ENCODE results near the gene TTC9.
"Not testable (repeated sequence)": the region's sequence is repeated elsewhere in the genome, so short reads cannot be mapped to it uniquely, and the experiment has no call there.

The TTC9 gene

DNA sequence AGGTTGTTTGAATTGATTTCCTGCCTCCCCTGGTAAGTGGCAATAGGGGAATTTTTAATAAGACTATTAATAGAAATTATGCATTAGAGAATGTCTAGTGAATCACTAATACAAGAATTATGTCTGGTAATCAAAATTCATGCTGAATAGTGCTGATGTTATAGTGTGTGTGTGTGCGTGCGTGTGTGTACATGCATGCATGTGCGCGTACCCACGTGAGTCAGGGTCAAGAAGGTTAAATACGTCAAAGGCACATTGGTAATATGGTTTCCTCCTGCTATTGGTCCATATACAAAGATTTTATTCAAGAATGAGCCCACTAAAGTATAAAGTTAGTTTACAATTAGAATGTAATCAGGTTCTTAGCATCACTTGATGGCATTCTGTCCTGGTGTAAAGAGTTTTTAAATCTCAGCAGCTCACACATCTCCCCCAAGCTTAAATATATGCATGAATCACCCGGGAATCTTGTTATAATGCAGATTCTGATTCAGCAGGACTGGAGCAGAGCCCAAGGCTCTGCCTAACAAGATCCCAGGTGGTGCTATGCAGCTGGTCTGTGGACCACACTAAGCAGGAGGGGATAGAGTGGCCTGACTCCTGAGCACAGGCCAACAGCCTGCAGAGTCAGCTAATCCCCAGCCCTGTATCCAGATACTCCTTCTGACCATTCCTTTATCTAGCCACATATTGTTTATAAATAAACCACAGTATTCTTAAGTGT lies 43.9 kb downstream of the TTC9 start:
- no peak for DNase-seq

DNA sequence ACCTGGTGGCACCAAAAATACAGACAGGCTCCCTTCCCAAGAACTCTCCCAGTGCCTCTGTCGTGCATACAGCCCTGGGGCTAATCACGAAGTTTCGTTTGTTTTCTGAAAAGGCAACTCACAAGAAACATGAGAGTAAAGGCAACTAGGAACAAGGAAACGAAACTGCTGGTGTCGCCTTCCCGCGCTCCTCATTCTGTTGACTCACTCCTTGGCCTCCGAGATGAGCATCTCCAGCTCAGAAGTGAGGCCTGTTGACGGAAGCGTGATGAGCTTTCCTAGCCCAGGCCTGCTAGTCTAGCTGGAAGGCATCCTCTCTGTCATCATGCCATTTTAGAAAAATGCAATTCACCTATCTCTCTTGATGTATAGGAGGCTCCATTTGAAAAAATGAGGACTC lies 50.5 kb downstream of the TTC9 start:
- no peak for DNase-seq

DNA sequence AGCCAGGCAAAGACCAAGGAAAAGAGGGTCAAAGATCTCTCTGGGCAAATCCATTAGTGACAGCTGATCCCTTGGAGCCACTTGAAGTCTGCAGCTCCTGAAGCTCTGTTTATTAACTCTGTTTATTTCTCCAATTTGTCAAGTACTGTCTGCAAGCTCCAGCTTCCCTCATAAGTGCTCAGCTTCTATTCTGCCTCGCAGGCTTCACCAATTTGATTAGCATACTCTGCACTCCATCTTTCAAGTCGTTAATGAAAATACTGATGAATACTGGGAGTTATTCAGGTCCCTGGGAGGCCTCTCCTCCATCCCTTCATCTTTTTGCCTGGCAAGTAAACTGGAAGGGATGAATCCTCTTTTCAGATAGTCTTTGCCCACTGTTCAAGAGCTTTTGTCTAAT lies 54.3 kb downstream of the TTC9 start:
- no peak for DNase-seq

DNA sequence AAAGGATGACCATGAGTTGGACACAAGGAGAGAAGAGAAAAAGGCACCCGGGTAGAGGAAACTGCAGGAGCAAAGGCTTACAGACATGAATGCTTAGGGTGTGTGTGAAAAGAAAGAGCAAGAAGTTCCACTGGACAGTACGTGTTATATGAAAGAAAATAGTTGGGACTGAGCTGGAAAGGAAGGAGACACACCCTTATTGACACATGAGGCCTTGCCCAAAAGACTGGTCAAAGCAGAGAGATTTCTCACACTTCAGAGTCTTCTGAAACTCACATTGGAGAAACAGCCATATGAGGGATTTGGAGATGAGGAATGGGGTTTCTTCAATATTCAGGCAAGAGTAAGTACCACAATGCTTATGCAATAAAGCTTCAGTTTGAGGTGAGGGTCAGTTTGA lies 56.0 kb downstream of the TTC9 start:
- no peak for DNase-seq

DNA sequence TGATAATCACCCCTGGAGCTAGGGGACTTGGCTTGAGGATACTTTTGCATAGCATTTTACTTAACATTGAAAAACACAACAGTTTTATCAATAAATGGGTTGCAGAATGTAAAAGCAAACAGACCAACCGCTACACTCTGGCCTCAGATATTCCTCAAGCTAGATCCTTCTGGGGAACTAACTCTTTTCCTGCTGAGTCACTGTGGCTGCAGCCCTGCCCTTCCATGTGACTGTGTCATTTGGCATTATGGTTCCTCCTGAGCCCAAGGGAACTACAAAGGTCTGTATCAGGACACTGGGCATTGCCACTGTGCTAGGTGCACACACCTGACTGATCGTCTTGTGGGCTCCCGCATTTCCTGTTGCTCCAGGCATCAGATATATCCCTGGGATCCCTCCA lies 56.6 kb downstream of the TTC9 start:
- no peak for DNase-seq

DNA sequence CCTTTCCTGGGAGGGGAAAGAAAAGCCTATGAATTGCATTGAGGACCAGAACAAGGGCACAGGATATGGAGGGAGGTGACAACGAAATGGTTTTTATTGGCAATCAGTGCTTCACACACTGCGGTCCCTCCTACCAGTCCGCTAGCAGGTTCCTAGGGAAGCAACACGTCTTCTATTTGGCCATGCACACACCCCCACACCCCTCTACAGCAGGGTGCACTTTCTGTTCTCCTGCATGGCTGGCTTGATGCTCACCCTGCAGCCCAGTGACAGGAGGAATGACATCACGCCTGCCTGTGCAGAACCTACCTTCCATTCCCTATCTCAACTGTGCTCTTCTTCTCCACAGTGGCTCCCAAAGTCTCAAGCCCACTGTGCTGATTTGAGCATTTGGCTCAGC lies 57.9 kb downstream of the TTC9 start:
- no peak for DNase-seq

DNA sequence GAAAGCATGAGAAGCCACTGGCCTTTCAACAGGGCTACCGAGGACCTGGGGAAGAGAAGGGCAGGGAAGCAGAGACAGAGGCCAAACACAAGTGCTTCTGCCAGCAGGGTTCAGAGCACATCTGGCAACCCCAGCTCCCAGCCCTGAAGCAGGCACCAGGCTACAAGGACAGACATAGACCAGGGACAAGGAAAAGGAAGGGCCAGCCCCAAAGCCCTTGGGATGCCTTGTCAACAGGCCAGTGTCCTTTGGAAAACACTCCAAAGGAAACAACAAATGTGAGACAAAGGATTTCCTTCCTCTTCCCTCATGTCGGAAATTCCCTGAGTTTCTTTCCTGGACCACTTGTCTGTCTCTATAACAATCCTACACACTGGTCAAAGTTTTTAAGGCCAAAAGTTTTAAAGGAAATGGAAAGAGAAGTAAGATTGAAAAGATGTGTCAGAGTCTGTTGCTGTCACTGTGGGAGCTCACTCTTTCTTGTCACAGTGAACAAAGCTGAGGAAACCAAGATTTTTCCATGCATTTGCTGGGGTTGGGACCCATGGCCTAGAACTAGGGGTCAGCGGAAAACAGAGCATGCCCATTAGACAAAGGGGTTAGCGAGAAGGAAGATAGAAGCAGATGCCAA lies 59.4 kb downstream of the TTC9 start:
- DNase-seq = no peak

DNA sequence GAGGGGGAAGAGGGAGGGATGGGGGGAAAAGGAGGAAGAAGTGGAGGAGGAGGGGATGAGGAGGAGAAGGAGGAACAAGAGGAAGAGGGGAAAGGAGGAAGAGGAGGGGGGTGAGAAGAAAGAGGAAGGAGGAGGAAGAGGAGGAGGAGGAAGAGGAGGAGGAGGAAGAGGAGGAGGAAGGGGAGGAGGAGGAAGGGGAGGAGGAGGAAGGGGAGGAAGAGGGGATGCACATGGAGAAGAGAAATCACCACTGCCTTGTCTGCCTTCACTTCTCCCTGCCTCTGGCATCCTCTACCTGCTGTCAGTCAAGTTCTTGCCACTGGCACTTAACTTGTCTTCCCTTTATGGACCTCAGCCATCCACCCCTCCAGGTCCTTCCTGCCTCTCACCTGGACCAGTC lies 59.9 kb downstream of the TTC9 start:
- no peak for DNase-seq

DNA sequence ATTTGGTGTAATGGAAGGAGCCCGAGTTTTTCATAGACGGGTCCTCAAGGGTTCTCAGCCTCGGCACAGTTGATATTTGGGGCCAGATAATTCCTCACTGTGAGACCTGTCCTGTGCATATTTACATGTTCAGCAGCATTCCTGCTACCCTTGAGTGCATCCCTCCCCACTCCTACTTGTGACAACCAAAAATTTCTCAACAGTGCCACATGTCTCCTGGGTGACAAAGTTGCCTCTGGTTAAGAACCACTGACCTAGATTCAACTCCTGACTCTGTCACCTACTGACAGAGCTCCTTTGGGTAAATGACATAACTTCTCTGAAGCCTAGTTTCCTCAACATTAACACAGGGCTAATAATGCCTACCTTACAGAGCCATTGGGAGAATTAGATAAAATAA lies 60.4 kb downstream of the TTC9 start:
- DNase-seq = no peak

DNA sequence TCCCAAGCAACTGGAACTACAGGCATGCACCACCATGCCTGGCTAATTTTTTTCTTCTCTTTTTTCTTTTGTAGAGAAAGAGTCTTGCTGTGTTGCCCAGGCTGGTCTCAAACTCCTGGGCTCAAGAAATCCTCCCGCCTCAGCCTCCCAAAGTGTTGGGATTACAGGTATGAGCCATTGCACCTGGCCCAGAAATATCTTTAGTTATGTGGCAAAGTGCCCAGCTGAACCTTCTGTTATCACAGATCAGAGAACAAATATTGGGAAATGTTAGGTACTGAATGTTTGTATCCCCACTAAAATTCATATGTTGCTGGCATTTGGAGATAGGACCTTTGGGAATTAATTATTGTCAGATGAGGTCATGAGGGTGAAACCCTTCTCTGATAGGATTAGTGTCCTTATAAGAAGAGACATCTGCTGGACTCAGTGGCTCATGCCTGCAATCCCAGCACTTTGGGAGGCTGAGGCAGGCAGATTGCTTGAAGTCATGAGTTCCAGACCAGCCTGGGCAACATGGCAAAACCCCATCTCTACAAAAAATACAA lies 62.0 kb downstream of the TTC9 start:
- DNase-seq = not testable (repeated sequence)

DNA sequence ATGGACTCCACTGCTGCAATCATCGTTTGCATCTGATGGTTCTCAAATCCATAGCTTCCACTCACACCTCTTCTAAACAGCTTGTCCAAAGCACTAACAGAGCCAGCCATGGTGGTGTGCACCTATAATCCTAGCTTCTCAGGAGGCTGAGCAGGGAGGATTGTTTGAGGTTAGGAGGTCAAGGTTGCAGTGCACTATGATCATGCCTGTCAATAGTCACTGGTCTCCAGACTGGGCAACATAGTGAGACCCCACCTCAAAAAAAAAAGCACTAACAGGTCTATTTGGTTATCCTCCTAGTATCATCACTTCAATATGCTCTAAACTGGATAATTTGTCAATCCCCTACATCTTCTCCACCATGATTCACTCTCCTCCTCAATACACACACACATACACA lies 63.2 kb downstream of the TTC9 start:
- no peak for DNase-seq

DNA sequence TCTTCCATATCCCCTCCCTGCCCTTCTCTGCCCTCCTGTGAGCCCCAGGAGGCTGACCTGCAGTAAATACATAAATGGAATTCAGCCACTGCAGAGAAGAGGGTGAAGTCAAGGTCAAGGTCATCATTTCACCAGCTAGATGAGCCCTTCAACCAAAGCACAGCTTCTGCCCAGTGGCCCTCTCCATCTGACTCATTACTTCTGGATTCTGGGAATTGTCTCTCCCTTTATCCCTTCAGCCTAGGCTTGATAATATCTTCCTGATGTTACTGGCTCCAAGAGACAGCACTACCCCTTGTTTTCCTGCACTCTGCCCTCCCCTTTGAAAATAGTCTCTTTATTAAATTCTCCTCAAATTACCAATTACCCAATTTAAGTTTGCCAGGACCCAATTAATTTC lies 64.5 kb downstream of the TTC9 start:
- DNase-seq = no peak

DNA sequence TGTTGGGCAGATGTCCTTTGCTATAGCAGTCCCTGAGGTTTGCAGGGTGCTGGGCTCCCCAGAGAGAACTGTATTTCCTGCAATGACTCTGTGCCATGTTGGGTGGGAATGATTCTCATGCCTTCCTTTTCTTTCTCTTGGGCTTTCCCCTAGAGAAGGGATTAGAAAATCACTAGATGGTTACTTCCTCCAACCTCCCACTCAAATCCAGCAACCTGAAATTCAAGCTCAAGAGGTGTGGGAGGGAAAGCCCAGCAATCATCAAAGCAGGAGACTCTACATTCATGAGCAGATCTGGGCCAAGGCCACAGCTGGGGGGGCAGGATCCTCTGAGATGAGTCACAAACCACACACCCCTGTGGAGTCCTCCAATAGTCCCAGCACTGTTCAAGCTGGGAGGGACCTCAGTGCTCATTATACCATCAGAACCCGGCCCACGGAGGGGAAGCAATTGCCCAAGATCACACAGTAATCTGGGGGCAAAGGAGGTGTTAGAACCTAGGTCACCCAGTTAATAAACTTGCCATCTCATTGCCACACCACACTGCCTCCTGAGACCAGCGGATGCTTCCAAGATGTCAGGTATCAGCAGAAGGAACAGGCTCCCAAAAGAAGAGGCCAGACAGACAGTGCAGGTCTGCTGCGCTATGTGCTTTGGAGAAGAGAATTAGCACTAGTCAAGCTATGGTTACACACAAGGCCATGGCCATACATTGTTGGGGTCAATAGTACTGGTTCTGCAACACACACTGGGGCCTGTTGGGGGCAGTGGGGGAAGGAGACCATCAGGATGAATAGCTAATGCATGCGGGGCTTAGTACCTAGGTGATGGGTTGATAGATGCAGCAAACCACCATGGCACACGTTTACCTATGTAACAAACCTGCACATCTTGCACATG lies 65.7 kb downstream of the TTC9 start:
- DNase-seq = no peak

DNA sequence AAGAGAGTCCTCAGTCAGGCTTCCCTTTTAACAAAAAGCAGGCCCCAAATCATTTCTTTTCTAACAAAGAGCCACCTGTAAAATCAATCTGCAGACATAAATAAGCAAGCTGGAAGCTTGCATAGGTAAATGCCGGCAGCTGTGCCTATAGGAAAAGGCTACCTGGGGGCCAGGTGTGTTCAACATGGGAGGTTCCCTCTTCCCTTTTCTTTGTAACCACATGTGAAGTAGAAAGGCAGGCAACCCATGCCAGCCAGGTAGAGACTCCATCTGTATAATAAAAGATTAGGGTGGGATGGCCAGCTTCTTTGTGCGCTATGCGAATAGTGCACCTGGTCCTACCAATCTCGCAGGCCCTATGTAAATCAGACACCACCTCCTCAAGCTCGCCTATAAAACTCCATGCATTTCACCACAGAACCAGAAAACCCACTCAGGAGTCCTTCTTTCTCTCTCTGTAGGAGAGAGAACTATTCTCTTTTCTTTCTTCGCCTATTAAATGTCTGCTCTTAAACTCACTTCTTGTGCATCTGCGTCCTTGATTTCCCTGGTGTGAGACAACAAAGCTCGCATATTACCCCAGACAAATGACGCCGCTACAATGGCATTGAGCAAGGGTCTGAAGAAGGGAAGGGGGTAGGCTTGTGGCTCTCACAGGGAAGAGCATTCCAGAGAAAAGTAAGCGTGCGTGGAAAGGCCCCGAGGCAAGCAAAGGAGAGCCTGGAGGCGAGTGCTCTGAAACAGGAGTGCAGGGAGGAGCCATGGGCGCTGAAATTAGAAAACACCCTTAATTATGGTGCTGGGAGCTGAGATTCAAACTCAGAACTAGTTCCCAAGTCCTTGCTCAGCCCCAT lies 67.2 kb downstream of the TTC9 start:
- DNase-seq = no peak

DNA sequence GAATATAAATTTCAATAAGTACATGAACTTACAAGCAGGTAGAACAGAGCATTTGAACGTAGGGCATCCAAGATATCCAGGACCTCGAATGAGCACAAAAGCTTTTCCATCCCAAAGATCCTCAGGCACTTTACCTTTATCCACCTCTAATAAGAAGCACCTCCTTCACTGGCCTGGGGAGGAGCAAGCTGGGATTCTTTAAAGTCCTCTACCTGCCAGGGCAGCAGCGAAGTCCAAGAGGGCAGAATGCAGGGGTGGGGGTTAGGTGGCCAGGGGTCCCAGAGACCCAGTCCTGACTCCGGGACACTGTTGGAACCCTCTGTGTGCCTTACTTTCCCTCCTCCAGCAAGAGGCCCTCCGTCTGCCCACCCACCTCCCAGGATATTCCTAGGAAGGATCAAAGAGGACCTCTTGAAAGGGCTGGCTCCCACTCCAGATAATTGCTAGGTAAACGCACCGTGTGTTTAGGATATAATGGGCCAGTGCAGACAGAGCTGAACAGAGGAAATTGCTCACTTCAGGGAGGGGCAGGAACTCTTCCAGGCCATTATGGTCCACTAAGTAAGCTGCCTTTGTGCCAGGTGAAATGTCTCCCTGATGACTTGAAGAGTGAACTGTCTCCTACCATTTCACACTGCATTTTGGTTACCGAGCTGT lies 68.1 kb downstream of the TTC9 start:
- DNase-seq = peak; percentile 13

DNA sequence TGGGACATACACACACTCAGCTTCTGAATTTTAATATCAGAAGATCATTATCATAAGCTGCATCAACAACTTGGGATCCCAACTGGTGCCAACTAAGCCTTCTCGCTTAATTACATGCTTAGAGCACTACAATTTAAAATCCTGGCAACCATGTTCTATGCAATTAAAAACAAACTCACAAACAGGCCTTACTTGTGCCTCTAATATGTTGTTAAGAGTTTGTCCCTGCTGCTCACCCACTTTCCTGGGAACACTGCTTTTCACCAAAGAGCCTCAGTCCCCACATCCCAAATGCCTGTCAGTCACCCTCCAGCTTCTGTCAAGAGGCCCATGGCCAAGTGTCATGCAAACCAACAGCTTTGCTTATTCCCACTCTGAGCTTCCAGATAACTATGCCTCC lies 69.7 kb downstream of the TTC9 start:
- no peak for DNase-seq

DNA sequence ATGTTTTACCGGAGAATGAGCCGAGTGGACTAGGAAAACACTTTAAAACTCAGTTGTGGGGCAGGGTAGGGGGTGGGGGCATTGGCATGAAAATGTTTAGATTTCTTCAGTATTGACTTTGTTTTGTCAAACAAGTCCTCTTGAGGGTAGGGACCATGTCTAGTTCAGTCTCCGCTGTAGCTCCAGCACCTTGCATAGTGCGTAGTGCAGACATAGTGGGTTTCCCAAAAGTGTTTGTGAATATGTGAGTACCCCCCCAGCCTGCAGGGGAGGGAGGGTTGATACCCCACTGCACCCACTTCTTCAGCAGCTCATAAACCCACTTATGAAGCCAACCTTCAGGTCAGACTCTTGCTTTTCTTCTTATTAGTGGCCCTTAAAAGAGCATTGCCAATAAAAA lies 71.4 kb downstream of the TTC9 start:
- DNase-seq = no peak

DNA sequence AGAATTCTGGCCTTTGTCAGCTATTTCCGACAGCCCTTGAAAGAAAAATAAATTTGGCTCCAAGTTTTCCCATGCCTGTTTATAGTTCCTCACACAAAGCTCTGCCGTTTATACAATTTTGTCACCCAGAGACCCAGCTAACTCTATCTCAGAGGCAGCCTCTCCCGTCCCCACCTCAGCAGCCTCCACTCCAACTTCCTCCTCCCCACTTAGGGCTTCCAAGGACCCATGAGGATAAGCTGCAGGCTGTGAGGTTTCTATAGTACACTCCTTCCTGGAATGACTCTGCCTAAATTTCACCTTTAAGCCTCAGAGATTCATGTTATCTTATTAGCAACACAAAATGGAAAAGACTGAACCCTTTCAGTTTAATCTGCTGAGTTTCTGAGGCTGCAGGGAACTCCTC lies 71.8 kb downstream of the TTC9 start:
- DNase-seq = no peak

DNA sequence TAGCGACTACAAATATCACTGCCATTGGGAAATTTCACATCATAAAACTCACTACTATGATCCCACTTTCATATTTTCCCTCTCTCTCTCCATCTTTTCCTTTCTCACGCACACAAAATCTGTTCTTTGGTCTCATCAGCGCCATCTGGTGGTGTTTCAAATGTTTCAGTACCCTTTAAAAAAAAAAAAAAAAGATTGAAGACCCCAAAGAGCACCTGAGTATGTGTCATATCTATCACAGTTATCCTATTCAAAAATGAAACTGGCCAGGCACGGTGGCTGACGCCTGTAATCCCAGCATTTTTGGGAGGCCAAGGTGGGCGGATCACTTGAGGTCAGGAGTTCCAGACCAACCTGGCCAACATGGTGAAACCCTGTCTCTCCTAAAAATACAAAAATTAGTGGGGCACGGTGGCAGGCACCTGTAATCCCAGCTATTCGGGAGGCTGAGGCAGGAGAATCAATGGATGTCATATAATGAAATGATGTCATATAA lies 72.4 kb downstream of the TTC9 start:
- peak; percentile 44 for DNase-seq

DNA sequence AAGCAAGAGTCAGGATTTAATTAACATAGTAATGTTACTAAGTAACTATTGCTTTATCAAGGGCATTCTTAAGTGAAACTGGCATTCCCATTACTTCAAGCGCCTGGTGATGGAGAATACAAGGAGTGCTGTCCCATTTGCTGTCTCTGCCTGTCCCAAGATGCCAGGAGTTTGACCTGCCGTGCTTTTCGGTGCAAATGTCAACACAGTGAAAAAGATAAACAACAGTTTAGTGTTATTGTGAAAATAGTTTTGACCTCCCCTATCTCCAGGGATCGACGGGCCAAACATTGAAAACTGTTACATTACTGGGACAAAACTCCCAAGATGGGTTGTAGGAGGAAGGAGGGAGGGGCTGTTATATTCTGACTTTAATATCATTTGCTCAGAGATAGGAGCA lies 74.8 kb downstream of the TTC9 start:
- DNase-seq = no peak

DNA sequence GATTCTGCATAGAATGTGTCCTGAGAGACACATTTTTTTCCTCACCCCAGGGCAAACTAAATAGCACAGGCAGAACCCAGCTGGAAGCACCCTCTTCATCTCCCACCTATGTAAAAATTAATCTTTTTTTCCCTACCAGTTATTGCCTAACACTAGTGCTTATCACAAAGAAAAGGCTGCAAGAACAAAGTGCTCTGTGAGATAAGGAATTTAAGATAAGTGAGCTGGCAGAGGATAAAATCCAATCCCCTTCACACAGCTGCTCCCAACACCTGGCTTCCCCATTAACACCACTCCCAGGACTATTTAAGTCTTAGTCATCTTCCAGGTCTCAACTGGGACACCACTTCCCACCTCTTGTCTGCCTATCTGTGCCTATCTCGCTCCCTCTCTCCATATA lies 75.2 kb downstream of the TTC9 start:
- peak; percentile 52 for DNase-seq

All from NCI-H524 treated with DMSO at 0.1 percent for 48 hours (cell line).